Upper lobe of left lung (tissue), 6 donors: Measurements from ENCODE around the gene MCM3AP. TPM values are rescaled to one million over a fixed set of nuclear protein-coding genes. Genes with fewer than 3 reads are reported as not detected.

Experiments used
- ATAC-seq, 2 donors: fragments of 200-7000 bp; cut with Tn5 transposase; one replicate each; pipeline ENCODE4 v1.9.1; 2022; ENCODE audit warnings: mild to moderate bottlenecking in 2 of 2, moderate library complexity in 2 of 2; ENCODE audit not compliant: low FRiP score in 2 of 2
- DNase-seq, 2 donors: peaks; one replicate each; pipeline ENCODE4 v3.0.0-alpha.2; 2019 to 2020
- H3K27ac ChIP-seq, 4 donors: fragments of 200-600 bp; sonication (generic); one replicate each; pipeline ENCODE4 v1.5.1; 2016 to 2019
- H3K27me3 ChIP-seq, 4 donors: fragments of 200-600 bp; sonication (generic); one replicate each; pipeline ENCODE4 v1.5.1; 2017 to 2019
- H3K36me3 ChIP-seq, 4 donors: fragments of 200-600 bp; sonication (generic); one replicate each; pipeline ENCODE4 v1.5.1; 2016 to 2019
- H3K4me1 ChIP-seq, 4 donors: fragments of 200-600 bp; sonication (generic); one replicate each; pipeline ENCODE4 v1.5.1; 2018 to 2019
- H3K4me3 ChIP-seq, 4 donors: fragments of 200-600 bp; sonication (generic); one replicate each; pipeline ENCODE4 v1.5.1; 2017 to 2019; ENCODE audit warnings: mild to moderate bottlenecking in 2 of 4, moderate library complexity in 1 of 4
- H3K9me3 ChIP-seq, 4 donors: fragments of 200-600 bp; sonication (generic); one replicate each; pipeline ENCODE4 v1.5.1; 2018 to 2019
- CTCF ChIP-seq, 6 experiments: fragments of 450-650 bp in 4 of 6; fragments of 200-600 bp in 2 of 6; sonication (generic) in 2 of 6; IDR thresholded peaks; one replicate each; pipeline ENCODE4 v1.5.1; 2016 to 2019; ENCODE audit warnings: antibody characterized with exemption in 6 of 6
- EP300 ChIP-seq, 4 donors: sonication (generic); formaldehyde crosslinking; IDR thresholded peaks; one replicate each; pipeline ENCODE4 v1.5.1; 2017; ENCODE audit warnings: antibody characterized with exemption in 4 of 4, control low read depth in 2 of 4
- POLR2A ChIP-seq, 4 donors: fragments of 450-650 bp; IDR thresholded peaks; one replicate each; pipeline ENCODE4 v1.5.1; 2016 to 2017; ENCODE audit warnings: antibody characterized with exemption in 4 of 4, mild to moderate bottlenecking in 2 of 4
- POLR2AphosphoS5 ChIP-seq, 2 donors: sonication (generic); formaldehyde crosslinking; IDR thresholded peaks; one replicate each; pipeline ENCODE4 v1.5.1; 2017; ENCODE audit warnings: antibody characterized with exemption in 2 of 2
- WGBS, 2 donors: methylation state at CpG; one replicate each; pipeline ENCODE4 v1.1.5; 2017 to 2018; 5-methylcytosine and 5-hydroxymethylcytosine counted together
- total RNA-seq, 6 donors: library from RNA; depleted of rRNA in 4 of 6; stranded (reverse); fragments of >200 nt in 4 of 6; gene quantifications; one replicate each; pipeline versions ENCODE4 v1.1.0 to v1.2.1, GENCODE V29; 2016 to 2021
- donor health status: DM: no; HTN: no; CAD: no; lungs with moderate emphysema.
- donor health status: DM: no; HTN: yes; CAD: no; lungs with severe emphysema.

MCM3AP gene
- total RNA-seq, 6 donors from 2014 or later: 93.3 to 226 (median 98.4) TPM

GRCh38 chr21:46189213-46189958, 96.0 kb downstream of the MCM3AP start:
- WGBS, 2 donors: 82 to 84% methylated on average over 9 of the region's 9 CpGs
- Histone ChIP-seq H3K4me3 (no peak overlapping the region), H3K9me3 (no peaks in the 10 kb centered on the region), H3K36me3 (peaks cover 11 to 49% (median 35%) of the 10 kb centered on the region in 4 donors), H3K27me3 (no peaks in the 10 kb centered on the region), H3K4me1 (peaks cover 8 to 39% (median 20%) of the 10 kb centered on the region in 4 donors), H3K27ac (peak overlapping the region; percentile 72 to 90 (median 86))
- DNase-seq (no peak), ATAC-seq (no peak)
- TF ChIP-seq CTCF (IDR thresholded peaks at IDR 0.05): no peak

- peak in 1 of 2 donors; percentile 11 for ATAC-seq
- WGBS, 2 donors: 54 to 57% methylated on average over 17 of the region's 17 CpGs
Measured at GRCh38 chr21:46188226-46189212, 96.9 kb downstream of the MCM3AP start.

GRCh38 chr21:46187814-46188213, 97.6 kb downstream of the MCM3AP start:
- no peak overlapping the region for H3K4me3 ChIP-seq
- peaks cover 8 to 39% (median 25%) of the 10 kb centered on the region in 4 donors for H3K4me1 ChIP-seq
- H3K27me3 ChIP-seq: no peaks in the 10 kb centered on the region
- peaks cover 3 to 35% (median 23%) of the 10 kb centered on the region in 4 donors for H3K36me3 ChIP-seq
- peak overlapping the region in 3 of 4 donors; percentile 72 to 90 (median 83) for H3K27ac ChIP-seq
- no peak for TF ChIP-seq CTCF (IDR thresholded peaks at IDR 0.05)
- TF ChIP-seq EP300 (IDR thresholded peaks at IDR 0.05): no peak
- no peak for TF ChIP-seq POLR2AphosphoS5 (IDR thresholded peaks at IDR 0.05)
- TF ChIP-seq POLR2A (IDR thresholded peaks at IDR 0.05): no peak
- DNase-seq (no peak), ATAC-seq (no peak)
- 86 to 92% methylated on average over 7 of the region's 7 CpGs for WGBS, 2 donors
- H3K9me3 ChIP-seq: no peaks in the 10 kb centered on the region

More at GRCh38 chr21:46188226-46189212, 96.9 kb downstream of the MCM3AP start:
- TF ChIP-seq POLR2AphosphoS5 (IDR thresholded peaks at IDR 0.05) (peak in 1 of 2 donors; percentile 60), CTCF (IDR thresholded peaks at IDR 0.05) (no peak), EP300 (IDR thresholded peaks at IDR 0.05) (peak in 3 of 4 donors; percentile 11 to 52 (median 52)), POLR2A (IDR thresholded peaks at IDR 0.05) (peak in 2 of 4 donors; percentile 17 to 18)
- no peaks in the 10 kb centered on the region for H3K27me3 ChIP-seq
- peaks cover 3 to 40% (median 26%) of the 10 kb centered on the region in 4 donors for H3K36me3 ChIP-seq
- peak overlapping the region; percentile 72 to 90 (median 86) for H3K27ac ChIP-seq
- no peaks in the 10 kb centered on the region for H3K9me3 ChIP-seq
- DNase-seq: peak in 1 of 2 donors; percentile 57
- no peak overlapping the region for H3K4me3 ChIP-seq
- H3K4me1 ChIP-seq: peaks cover 8 to 39% (median 22%) of the 10 kb centered on the region in 4 donors

GRCh38 chr21:46187261-46187660, 98.2 kb downstream of the MCM3AP start:
- no peak for TF ChIP-seq POLR2AphosphoS5 (IDR thresholded peaks at IDR 0.05)
- no peak for TF ChIP-seq POLR2A (IDR thresholded peaks at IDR 0.05)
- TF ChIP-seq EP300 (IDR thresholded peaks at IDR 0.05): no peak
- no peak for TF ChIP-seq CTCF (IDR thresholded peaks at IDR 0.05)
- 93 to 95% methylated on average over 8 of the region's 8 CpGs for WGBS, 2 donors
- Histone ChIP-seq H3K27me3 (no peaks in the 10 kb centered on the region), H3K27ac (peak overlapping the region in 3 of 4 donors; percentile 72 to 90 (median 83)), H3K9me3 (no peaks in the 10 kb centered on the region), H3K4me3 (no peak overlapping the region), H3K4me1 (peaks cover 8 to 39% (median 25%) of the 10 kb centered on the region in 4 donors), H3K36me3 (peaks cover 0 to 30% (median 18%) of the 10 kb centered on the region in 4 donors)
- ATAC-seq: no peak
- DNase-seq: no peak
